ENCODE data around the gene SPTBN1.

SPTBN1 gene

DNA sequence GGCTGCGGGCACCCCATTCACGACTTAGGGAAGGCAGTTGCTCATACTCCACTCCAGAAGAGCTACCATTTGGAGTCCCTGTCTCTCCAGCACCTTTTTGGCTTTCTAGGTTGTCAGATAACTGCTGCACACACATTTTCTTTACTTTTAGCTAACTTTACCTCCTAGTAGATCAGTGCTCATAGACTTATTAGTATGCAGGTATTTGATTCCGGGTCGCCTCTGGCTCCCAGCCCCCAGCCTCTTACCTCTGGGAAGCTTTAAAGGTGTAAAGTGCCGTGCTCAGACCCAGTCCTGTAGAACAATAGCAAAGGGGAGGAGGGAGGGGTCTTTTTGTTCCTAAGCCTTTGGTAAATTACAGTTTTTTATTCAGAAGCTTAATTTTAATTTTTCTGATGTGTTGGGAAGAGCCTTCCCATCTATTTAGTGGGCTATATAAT lies 102.9 kb downstream of the SPTBN1 start:
- no peak for TF ChIP-seq CTCF (IDR thresholded peaks at IDR 0.05)

GRCh38 chr2:54559593-54560145 lies 103.5 kb downstream of the SPTBN1 start:
- no peak for TF ChIP-seq CTCF (IDR thresholded peaks at IDR 0.05)

- no peak for TF ChIP-seq CTCF (IDR thresholded peaks at IDR 0.05)
Measured at GRCh38 chr2:54560146-54560881, 104.2 kb downstream of the SPTBN1 start.

DNA sequence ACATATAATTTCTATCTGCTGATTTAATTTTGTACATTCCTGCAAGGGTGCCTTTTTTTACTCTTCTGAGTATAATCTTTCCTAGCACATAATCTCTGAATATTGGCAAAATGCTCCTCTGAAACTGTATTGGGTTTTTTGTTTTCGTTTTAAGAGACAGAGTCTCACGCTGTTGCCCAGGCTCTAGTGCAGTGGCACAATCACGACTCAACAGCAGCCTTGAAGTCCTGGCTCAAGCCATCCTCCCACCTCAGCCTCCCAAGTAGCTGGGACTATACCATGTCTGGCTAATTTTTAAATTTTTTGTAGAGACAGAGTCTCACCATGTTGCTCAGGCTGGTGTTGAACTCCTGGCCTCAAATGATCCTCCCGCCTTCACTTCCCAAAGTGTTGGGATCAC lies 104.9 kb downstream of the SPTBN1 start:
- no peak for TF ChIP-seq CTCF (IDR thresholded peaks at IDR 0.05)

GRCh38 chr2:54564439-54564838 lies 108.3 kb downstream of the SPTBN1 start:
- TF ChIP-seq CTCF (IDR thresholded peaks at IDR 0.05), result no peak

GRCh38 chr2:54565551-54565950 lies 109.4 kb downstream of the SPTBN1 start:
- TF ChIP-seq CTCF (IDR thresholded peaks at IDR 0.05), result no peak

GRCh38 chr2:54566896-54567295 lies 110.8 kb downstream of the SPTBN1 start:
- no peak for TF ChIP-seq CTCF (IDR thresholded peaks at IDR 0.05)
